Measurements from ENCODE around the gene NEURL1.

DNA sequence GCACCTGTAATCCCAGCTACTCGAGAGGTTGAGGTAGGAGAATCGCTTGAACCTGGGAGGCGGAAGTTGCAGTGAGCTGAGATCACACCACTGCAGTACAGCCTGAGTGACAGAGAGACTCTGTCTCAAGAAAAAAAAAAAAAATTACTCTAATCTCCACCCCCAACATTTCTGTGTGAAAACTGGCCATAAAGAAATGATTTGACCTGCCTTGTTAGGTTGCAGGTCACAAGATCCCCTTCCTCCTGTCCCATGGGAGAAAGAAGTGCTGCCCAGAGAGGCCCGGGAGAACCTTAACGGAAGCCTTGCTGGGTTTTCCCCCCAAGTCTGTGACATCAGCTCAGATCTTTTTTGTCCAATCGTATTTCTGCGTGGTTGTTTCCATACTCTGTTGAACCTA, 26.1 kb upstream of the NEURL1 start:
- TF ChIP-seq, protein P1, sequence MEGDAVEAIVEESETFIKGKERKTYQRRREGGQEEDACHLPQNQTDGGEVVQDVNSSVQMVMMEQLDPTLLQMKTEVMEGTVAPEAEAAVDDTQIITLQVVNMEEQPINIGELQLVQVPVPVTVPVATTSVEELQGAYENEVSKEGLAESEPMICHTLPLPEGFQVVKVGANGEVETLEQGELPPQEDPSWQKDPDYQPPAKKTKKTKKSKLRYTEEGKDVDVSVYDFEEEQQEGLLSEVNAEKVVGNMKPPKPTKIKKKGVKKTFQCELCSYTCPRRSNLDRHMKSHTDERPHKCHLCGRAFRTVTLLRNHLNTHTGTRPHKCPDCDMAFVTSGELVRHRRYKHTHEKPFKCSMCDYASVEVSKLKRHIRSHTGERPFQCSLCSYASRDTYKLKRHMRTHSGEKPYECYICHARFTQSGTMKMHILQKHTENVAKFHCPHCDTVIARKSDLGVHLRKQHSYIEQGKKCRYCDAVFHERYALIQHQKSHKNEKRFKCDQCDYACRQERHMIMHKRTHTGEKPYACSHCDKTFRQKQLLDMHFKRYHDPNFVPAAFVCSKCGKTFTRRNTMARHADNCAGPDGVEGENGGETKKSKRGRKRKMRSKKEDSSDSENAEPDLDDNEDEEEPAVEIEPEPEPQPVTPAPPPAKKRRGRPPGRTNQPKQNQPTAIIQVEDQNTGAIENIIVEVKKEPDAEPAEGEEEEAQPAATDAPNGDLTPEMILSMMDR (conservative IDR thresholded peaks at IDR 0.05) = no peak
- TF ChIP-seq EZH2 (IDR thresholded peaks at IDR 0.05; ENCODE audit: low read depth) = no peak
